ENCODE data around the gene GUCA2A. TPM values are rescaled to one million over a fixed set of nuclear protein-coding genes. Genes with fewer than 3 reads are reported as not detected.
"Not testable (repeated sequence)": the region's sequence is repeated elsewhere in the genome, so short reads cannot be mapped to it uniquely, and the experiment has no call there.

GUCA2A gene, protein sequence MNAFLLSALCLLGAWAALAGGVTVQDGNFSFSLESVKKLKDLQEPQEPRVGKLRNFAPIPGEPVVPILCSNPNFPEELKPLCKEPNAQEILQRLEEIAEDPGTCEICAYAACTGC
- total RNA-seq (2014; rRNA removed; shearing (Covaris generic)): not detected in 2 replicates

DNA sequence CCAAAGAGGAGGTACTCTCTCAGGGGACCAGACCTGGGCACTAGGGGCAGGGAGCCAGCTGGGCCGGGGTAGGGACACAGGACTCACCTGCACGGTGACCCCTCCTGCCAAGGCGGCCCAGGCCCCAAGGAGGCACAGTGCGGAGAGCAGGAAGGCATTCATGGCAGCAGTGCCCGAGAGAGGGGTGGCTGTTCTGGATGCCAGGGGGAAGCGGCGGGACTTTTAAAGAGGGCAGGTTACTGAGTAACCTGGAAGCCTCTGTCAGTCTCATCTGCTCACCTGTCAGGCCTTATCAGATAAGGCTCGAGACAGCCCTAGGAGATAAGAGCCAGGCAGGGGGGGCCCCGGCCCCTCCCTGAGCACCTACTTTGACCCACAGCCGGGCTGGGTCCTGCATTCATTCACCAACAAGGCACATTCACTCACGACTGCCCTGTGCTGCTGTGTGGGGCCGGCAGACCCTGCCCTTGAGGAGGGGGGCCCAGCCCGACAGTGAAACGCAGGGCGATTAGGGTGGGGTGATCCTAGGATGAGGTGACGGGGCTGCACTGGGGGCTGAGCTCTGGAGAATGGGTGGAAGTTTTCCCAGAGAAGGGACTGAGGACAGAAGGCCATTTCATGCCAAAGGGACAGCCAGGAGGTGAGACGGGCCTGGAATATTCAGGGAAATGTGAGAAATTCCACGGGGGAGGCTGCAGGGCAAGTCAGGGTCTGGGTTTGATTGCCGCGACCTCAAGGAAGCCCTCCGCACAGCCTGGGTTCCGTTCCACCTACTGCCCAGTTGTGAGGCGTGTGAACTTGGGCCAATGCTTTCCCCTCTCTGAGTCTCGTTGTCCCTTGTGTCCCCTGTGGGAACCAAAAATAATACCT is at the start of gene GUCA2A:
TSS of gene GUCA2A (minus strand) at position 195 of the 870 bp plus-strand sequence. CDS start at position 162, 33 bp downstream.
- no peak for DNase-seq (ENCODE audit: low spot score)

DNA sequence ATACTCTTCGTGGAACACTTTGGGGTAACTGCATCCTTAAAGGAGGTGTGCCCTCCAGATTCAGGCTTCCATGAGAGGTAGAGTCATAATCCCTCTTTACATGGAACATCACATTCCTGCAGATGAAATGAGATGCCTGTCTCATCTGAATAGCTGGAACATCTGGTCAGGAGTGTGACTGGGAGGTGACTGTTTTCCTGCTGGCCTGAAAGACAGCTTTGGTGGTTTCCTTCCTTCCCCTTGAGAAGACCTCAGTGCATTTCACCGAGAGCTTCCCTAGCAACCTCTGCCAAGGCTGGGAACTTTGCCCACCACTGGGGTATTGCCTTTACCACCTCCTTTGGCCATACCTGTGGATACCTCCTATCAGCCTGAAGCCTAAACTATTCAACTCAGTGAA is 46.7 kb upstream of the GUCA2A start:
- no peak for DNase-seq (ENCODE audit: low spot score)

DNA sequence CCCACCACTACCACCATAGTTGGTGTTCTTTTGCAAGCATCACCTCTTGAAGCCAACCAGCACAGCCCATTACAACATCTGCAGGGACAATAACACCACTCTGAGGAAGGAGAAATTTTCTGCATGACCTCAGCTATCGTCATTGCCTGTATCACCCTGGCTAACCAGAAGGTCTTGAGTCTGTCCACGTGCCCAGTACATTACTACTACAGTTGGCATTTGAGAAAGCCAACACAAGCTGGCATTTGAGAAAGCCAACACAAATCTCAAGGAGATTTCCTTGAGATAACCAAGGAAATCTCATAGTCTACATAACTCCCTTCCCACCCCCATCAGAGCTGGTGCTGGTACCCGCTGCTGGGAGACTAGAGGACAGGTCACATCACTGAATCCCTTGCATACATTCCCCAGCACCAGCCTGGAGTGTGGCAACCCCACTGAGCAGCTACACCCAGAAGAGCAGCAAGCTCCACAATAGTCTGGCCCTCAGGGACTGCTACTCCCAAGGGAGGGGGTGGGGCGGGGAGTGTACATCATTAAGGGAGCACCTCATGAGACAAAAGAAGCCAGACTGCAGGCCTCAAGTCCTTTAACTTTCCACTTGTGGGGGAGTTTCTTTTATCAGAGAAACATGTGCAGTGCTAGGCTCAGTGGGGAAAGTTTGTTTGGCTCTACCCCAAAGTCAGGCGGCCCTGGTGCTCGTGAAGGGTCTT is 46.0 kb upstream of the GUCA2A start:
- DNase-seq (ENCODE audit: low spot score): no peak

DNA sequence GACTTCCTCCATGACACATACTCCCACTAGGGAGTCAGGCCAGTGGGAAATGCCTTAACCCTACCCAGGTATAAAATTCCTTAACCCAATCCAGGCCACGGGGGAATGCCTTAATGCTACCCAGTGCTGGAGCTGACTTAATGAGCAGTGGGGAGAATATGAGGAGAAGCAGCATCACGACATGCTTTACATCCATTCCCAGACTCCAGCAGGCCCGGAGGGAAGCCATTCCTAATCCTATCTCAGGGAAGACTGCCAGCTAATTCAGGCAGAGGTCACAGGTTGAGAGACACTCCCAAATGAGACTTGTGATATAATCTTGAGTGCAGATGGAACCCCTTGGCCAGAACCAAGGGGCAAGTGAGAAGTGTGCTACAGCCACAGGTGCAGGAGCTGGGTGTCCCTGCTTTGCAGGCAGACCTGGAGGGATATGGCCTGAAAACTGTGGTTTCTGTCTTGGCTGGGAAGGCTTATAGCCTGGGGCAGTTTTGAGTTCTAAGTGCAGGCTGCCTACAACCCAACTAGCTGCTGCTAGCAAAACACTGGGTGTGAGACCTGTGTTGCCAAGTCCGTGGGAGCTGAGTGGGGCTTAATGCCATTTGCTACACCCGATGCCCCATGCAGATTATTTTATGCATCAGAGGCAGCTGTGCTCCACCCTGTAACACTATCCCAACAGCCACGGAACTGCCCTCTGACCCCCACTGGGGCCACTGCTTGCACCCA is 45.1 kb upstream of the GUCA2A start:
- no peak for DNase-seq (ENCODE audit: low spot score)

DNA sequence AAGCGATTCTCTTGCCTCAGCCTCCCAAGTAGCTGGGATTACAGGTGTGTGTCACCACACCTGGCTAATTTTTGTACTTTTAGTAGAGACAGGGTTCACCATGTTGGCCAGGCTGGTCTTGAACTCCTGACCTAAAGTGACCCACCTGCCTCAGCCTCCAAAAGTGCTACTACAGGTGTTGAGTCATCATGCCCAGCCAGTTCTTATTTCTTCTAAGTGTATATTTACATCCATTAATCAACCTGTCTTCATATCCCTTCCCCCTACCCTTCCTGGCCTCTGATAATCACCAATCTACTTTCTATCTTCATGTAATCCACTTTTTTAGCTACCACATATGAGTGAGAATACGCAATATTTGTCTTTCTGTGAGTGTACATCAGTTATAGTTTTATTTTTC is 42.4 kb upstream of the GUCA2A start:
- not testable (repeated sequence) for DNase-seq (ENCODE audit: low spot score)

DNA sequence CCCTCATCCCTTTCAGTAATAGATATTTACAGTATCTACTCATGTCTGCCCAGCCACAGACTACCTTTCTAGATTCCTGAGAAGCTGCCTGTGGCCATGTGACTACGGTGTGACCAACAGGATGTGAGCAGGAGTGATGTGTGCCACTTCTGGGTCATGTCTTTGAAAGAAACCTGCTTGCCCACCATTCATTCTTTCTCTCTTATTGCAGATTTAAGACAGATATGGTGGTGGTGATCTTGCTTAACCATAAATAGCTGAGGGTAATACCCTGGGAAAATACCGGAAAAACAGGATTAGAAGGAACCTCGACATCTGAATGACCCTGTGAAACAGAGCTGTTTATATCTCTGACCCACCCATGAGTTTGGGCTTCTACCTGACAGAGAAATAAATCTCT is 41.6 kb upstream of the GUCA2A start:
- DNase-seq (ENCODE audit: low spot score): no peak

DNA sequence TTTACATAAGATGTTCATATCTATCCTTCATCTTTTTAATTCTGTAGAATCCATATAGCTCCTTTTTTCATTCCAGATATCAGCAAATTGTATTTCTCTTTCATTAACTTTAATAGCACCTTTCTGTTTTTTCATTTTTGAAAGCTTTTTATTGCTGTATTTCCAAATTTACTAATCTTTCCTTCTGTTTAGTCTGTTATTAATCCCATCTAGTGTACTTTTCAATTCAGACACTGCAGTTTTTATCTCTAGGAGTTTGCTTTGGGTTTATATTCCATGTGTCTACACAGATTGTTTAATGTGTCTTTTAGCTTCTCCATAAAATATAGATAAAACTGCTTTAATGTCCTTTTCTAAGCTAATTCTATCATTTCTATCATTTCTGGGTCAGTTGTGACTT is 37.4 kb upstream of the GUCA2A start:
- DNase-seq (ENCODE audit: low spot score): no peak

DNA sequence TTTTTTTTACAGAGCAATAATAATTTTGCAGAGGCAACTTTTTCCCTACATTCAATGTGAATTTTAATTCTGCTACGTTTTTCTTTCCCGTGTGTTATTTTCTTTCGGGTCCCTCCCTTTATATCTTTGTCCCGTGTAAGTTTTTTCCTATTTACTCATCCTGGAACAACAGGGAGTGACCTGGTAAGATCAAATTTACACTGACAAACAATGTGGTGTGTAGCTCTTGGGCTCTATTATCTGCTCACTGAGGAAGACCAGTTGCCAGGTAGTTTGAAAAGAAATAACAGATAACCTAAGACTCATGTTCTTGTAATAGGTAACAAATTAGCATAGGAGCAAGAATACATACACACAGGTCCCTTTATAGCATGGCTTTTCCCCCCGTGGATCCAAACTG is 33.7 kb upstream of the GUCA2A start:
- no peak for DNase-seq (ENCODE audit: low spot score)

DNA sequence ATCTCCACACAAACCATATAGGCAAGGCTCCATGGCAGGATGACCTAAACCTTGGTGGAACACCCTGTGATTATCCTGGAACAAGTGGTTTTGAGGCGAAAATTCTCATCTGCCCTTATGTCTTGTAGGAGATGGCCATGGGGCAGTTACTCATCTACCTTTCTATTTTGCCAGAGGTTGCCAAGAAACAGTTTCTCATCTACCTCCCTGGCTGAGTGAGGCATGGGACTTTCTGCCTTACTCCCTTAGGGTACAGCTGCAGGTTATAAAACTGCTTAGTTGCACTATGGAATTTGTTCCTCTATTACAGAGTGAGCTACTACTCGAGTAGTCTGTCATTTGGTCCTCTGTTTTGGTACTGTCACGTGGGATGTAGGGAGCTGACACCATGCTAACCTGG is 31.3 kb upstream of the GUCA2A start:
- DNase-seq (ENCODE audit: low spot score): no peak

DNA sequence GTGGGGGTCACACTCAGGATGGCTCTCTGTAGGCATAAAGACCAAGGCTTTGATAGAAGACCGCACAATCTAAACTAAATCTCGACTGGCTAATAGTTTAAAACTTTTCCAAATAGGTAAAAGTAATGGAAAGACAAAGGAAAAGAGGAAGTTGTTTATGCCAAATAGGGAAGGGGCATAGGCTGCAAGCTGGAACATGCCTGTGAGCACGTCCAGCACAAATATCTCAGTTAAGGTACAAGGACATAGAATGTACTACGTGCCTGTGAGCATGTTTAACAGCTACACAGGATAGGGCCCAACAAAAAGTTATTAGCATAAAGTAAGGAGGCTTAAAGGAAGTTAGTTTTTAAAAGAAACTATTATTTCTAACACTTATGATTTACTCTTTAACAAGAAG is 27.6 kb upstream of the GUCA2A start:
- no peak for DNase-seq (ENCODE audit: low spot score)

DNA sequence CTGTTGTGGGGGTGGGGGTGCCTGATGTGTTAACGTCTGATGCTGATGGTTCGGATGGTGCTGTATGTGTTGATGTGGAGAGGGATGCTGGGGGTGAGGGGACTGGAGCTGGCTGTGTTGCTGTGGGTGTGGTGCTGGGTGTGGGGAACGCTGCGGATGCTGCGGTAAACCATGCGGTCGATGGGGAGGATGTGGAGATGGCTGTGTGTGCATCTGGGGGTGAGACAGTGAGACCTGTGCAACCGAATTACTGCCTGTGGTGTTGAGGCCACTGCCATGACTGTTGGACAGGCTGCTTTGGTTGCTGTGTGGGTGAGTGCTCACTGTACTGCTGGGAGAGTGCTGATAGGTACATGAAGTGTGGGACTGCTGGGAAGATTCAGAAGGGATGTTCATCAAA is 26.8 kb upstream of the GUCA2A start:
- DNase-seq (ENCODE audit: low spot score): no peak

DNA sequence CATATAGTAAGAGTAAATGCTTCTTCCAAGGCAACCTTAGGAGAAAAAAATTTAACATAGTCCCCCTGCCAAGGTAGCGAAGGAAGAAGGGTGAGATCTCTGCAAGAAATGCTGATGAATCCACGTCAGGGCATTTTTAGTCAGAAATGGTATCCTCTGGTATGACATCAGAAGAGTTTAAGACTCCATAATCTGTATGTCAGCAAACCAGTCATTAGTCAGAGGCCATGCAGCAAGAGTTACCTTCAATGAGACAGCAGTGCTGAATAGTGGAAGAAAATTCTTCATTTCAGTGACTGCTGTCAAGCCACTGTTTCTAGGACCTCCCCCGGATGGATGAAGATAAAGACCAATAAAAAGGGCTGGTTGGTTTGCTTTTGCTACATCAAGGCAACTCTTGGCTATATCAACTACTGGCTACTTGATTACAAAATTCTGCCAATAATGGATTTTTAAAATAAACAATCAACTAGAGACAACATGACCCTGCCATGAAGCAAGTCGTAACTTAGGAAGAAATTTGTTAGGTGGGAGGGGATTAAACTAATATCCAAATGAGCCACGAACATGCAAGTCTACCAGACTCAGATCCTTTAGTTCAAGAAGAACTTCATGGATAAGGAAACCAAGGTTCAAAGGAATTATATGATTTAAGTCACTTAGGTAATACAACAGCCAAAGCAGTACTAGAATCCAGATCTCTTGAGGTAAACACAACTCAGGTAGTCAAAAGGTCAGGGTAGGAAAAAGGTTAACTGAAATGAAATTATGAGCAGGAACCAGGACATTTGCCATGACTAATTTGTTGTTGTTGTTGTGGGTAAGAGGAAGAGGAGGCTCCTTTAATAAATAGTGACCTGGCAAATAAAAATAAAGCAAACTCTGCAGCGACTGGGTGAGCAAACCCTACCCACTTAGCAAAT is 25.6 kb upstream of the GUCA2A start:
- no peak for DNase-seq (ENCODE audit: low spot score)

DNA sequence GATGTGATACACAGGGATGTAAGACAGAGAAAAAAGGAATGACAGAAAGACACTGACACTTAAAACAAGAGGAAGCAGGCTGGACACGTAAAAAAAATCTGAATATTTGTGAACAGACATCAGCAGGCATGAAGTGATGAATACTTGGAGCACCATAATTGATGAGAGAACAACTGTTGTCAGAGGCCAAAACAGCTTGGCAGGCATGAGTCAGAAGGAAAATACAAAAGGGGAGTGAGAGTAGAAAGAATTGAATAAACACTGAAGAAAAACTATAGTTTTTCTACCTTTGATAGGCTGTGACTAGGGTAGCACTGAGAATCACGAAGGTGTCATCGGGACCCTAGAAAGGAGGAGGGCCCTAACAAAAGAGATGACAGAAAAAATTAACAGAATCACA is 21.6 kb upstream of the GUCA2A start:
- DNase-seq (ENCODE audit: low spot score): no peak

DNA sequence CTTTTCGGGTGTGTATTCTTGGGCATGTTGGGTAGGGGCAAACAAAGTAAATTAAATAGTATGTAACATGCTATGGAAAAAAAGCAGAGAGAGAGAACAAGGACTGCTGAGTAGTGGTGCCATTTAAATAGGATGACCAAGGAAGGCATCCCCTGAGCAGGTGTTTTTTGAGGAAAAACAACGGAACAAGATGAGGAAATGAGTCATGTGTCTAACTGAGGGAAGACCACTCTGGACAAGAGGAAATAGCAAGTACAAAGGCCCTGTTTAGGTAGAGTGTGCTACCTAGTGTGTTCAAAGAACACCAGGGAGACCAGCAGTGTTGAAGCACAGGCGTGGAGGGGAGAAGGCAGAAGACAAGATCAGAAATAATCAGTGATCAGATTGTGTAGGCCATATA is 20.1 kb upstream of the GUCA2A start:
- DNase-seq (ENCODE audit: low spot score): no peak

DNA sequence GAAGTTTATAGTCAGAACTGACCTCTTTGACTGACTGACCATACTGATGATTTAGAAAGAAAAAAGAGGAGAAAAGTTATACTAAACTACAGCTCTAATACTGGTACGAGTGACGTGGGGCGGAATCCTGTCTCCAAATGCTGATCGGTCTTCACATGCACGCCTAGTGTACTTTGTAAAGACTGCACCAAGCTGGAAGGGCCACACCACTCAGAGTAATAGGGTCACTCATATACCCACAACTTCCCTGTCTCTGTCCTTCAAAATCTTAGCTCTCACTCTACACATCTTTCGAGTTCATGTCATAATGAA is 19.4 kb upstream of the GUCA2A start:
- no peak for DNase-seq (ENCODE audit: low spot score)

DNA sequence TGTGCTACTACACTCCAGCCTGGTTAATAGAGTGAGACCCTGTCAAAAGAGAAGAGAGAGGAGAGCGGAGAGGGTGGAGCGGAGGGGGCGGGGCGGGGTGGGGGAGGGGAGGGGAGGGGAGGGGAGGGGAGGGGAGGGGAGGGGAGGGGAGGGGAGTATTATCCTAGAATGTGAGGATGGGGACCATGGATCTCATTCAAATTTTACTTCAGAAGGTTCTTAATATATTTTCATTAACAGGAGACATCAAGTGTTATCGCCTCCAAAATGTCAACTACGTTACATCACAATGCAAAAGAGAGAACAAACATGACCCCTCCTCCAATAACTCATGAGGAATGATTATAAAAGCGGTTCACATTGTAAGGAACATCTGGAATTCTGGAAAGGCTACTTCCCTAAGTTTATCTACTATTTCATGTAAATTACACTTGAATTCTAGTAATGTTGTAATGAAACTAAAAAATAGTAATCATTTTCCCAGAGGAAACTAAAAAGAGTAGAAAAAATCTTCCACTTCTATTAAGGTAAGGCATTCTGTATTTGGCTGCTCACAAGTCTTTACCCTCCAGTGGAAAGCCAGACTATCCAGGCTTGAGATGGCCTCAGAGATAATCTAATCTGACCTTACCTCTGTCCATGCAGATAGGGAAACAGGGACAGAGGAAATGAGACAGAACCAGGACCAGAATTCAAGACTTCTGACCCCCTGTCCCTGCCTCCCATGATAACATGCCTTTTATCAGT is 18.8 kb upstream of the GUCA2A start:
- no peak for DNase-seq (ENCODE audit: low spot score)

DNA sequence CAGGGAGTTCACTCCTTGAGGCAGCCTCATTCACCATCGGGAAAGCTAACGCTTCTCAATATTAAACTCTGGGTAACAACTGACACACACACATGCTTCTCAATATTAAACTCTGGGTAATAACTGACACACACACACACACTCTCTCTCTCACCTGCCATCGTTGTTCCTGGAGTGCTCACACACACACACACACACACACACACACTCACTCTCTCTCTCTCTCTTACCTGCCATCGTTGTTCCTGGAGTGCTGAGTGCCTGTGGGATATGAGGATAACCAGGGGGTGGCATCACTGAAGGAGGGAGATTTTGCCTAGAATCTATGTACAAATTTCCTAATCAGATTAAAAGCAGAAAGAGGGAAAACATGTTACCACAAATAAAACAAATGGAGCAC is 17.1 kb upstream of the GUCA2A start:
- no peak for DNase-seq (ENCODE audit: low spot score)

DNA sequence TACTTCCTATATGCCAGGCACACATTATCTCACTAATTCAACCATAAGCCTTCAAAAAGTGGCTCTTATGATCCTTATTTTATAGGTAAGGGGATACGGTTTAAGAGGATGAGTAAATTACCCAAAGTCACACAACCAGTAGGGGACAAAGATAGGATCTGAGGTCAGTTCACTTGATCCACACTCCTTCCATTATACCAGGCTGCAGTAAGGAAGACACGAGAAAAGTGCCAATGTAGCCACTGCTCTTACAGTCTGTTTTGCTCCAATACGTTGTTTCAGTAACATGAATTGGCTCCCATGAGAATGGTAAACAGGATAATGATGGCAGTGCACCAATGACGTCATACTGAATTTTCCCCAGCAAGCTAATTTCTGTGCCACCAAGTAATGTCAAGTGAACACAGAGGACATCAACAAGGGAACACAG is 15.4 kb upstream of the GUCA2A start:
- DNase-seq (ENCODE audit: low spot score): no peak

DNA sequence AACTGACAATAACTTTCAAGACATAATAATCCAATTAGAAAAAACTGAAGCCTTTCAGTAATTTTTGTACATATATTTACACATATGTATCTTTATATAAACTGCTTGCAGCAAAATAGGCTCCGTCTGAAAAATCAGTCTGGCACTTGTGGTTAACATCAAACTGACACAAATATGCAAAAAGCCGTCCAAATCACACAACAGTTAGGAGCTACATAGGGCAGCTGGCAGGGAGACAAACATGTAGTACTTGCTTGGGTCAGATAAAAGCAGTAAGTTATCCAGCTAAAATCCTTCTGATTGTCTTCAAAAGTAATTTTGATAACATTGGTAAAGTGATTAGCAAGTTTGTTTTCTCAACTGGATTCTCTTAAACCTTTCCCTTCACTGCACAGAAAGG is 14.7 kb upstream of the GUCA2A start:
- no peak for DNase-seq (ENCODE audit: low spot score)

DNA sequence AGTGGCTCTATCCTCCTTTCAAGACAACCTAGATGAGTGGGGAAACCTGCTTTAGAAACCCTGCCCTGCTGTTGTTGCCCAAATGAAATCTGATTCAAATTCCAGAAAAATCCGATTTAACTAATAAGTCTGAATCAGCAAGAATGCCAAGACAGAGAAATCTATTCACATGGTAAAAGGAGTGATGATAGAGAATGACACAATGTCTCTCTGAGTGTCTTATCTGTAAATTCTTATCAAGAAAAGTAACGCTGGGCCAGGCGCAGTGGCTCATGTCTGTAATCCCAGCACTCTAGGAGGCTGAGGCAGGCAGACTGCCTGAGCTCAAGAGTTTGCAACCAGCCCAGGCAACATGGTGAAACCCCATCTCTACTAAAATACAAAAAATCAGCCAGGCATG is 13.7 kb upstream of the GUCA2A start:
- no peak for DNase-seq (ENCODE audit: low spot score)

DNA sequence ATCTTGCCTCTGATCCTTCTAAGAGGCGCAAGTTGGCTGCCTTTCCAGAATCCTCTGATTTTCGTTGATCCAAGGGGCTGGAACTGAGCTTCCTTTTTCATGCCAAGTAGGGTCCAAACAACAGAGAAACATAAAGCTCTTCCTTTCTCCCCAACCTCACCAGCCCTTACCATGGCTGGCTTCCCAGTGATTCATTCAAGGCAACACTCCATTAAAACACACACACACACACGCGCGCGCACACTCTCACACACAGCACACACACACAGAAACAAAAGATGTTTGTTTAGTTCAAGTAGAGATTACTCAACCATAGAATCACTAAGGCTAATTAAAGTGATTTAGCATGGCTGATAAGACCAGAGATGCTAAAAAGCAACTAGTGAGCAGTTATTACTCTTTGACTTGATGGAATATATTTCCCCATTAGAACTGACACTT is 13.0 kb upstream of the GUCA2A start:
- DNase-seq (ENCODE audit: low spot score): peak; percentile 81
